ENCODE data around the gene BAG5.
A peak's percentile ranks its signal among the peaks of the same experiment; 100 is the strongest.

The BAG5 gene

GRCh38 chr14:103563844-103564505, 1.5 kb upstream of the BAG5 start:
- no peak for DNase-seq (ENCODE audit: low spot score)

DNA sequence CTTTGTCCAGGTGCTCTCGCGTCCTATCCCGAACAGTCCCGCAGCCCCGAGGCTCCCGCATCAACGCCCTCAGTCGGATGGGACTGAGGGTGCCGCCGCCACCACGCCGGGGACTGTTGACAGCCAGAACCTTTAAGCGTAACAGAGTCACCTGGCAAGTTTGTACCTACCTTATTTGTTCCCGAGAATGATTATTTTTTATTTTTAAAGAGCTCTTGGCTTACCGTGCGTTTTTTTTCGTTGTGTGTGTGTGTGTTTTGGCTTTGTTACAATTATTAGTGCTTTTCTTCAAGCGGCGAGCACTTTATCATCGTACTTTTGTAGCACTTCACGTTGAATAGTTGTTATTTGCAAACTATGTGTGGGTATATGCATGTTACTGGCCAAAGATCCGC, 766 bp upstream of the BAG5 start:
- DNase-seq (ENCODE audit: low spot score): no peak

GRCh38 chr14:103562179-103562428, 353 bp downstream of the BAG5 start:
- DNase-seq (ENCODE audit: low spot score): no peak

DNA sequence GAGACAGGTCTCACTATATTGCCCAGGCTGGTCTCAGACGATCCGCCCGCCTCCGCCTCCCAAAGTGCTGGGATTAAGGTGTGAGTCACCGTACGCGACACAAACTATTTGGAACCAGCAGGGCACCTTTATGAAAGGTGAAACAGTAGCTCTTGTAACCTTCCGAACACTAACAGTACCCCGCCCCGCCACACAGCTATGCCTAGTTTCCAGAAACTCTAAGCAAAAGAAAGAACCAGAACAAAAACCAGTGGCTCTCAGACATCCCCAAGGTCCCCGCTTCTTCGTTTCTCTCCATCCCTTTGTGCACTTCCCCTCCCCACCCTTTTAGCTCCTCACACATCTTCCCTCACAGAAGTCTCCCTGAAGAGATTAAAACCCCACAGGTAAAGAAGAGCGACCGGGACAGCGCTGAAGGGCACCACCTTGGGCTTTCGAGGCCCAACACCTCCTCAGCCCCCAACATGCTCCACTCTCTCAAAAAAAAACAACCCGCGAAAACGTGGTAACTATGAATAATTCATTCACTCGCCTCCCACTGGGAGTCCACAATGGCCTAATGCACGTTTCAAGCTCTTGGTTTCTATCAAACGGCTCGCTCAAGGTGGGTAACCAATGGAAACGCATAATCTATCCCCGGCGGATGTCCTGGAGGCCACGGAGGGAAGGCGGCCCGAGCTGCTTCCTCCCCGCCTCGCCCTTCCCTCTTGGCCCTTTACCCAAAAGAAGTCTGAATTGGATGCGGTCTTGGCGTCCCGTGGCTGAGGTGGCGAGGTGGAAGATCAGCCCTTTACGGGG, 877 bp downstream of the BAG5 start:
- DNase-seq (ENCODE audit: low spot score): no peak

DNA sequence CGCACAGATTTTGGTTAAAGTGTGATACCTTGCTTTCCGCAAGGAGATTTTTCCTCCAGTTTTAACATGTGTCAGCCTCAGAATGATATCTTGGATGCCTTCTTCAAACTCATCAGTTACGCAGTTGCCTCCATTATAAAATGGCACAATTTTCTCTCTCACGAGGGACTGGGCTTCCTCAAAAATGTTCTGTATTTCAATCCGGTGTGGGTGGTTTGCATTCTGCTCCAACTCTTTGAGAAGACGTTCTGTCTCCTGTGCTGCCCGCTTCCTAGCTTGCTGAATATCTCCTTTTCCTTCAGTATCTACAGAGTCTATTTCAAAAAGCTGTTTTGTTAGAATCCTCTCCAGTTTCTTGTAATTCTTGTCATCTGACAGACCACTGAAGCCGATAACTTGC, 1.8 kb downstream of the BAG5 start:
- no peak for DNase-seq (ENCODE audit: low spot score)

DNA sequence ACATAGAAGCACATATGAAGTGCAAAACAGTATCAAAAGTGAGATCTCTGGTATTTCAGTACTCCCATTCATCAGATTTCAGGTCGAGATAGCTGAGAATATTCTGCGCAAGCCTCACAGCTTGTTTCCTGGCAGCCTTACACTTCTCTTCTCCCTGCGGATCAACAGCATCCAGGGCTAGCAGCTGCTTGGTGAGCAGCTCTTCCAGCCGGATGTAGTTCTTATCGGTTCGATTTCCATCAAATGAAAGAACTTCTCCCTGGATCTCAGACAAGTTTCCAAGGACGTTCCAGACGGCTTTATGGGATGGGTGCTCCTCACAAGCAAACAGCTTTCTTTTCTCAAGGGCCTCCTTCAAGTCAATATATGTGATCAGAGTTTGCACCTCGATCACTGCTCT, 2.7 kb downstream of the BAG5 start:
- DNase-seq (ENCODE audit: low spot score): no peak

DNA sequence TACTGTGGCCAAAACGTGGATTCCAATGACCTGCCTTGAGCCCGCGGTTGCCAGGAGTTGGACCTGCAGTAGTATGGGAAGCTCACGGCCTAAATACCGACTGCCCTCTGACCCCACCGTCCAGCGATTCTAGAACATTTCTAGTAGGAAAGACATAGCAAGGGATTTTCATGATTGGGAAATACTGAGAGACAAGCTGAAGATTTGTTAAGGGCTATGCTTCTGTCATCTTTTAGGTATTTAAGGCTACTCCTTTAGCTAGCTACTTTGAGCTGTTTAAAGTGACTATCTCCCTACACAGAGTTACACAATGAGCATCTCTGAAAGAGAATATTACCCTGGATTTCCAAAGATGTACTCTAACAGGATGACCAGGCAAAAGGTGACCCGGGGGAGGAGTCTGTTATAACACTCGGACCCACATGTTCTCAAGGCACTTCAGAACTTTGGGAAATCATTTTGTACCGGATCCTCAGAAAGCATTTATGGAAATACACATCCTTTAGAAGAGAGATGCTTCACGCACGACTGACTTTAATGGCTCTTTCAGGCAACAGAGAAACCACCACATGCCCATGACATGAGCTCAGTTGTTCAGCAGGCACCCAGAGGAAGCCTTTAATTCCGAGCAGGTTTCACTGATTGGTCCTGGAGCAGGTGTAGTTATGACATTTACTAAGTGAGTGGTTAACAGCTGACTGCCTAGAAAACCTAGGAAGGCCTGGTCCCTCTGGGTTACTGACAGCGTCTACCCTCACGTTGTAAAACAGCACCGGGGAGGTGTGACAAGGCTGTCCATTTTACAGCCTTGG, 4.2 kb downstream of the BAG5 start:
- DNase-seq (ENCODE audit: low spot score): no peak

GRCh38 chr14:103556946-103557758, 5.3 kb downstream of the BAG5 start:
- DNase-seq (ENCODE audit: low spot score): no peak

- DNase-seq (ENCODE audit: low spot score): no peak
Measured at GRCh38 chr14:103555559-103556337, 6.7 kb downstream of the BAG5 start.

GRCh38 chr14:103552846-103553210, 9.6 kb downstream of the BAG5 start:
- peak; percentile 28 for DNase-seq (ENCODE audit: low spot score)

DNA sequence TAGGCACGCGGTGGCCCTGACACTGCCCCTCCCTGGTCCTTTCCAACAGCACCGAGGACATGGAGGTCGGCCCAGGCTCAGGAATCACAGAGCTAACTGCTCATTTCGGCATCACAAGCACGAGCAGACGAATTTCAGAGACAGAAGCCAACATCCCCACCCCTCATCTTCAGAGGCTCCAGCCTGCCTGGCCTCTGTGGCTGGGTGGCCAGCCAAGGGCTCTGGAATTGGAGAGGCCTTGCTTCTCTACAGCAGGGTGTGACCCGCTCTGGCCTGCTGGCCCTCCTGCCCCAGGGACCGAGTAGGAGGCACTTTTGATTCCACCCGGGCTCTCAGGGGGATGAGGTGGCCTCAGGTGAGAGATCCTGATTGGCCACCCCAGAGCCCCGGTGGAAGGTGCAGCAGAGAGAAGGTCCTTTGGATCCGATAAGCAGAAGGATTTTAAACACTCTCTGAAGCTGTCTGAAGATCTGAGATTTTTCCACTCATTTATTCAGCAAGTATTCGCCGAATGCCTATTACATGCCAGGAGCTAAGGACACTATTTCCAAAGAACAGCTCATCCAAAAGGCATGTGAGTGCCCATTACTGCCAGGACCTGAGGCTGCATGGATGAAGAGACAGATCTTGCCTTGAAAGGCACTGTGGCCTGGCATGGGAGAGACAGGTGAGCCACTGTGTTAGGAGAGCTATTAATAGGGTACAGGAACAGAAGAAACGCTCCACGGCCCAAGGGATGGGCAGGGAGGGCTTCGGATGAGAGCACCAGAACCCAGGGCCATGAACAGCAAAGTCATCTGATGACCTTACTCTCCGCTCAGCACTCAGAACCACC, 10.2 kb downstream of the BAG5 start:
- peak; percentile 35 for DNase-seq (ENCODE audit: low spot score)

- DNase-seq (ENCODE audit: low spot score): peak; percentile 36
Measured at GRCh38 chr14:103551338-103551762, 11.1 kb downstream of the BAG5 start.

- peak; percentile 45 for DNase-seq (ENCODE audit: low spot score)
Measured at GRCh38 chr14:103550451-103551337, 11.8 kb downstream of the BAG5 start.

- DNase-seq (ENCODE audit: low spot score): peak; percentile 46
Measured at GRCh38 chr14:103549361-103550311, 12.8 kb downstream of the BAG5 start.

DNA sequence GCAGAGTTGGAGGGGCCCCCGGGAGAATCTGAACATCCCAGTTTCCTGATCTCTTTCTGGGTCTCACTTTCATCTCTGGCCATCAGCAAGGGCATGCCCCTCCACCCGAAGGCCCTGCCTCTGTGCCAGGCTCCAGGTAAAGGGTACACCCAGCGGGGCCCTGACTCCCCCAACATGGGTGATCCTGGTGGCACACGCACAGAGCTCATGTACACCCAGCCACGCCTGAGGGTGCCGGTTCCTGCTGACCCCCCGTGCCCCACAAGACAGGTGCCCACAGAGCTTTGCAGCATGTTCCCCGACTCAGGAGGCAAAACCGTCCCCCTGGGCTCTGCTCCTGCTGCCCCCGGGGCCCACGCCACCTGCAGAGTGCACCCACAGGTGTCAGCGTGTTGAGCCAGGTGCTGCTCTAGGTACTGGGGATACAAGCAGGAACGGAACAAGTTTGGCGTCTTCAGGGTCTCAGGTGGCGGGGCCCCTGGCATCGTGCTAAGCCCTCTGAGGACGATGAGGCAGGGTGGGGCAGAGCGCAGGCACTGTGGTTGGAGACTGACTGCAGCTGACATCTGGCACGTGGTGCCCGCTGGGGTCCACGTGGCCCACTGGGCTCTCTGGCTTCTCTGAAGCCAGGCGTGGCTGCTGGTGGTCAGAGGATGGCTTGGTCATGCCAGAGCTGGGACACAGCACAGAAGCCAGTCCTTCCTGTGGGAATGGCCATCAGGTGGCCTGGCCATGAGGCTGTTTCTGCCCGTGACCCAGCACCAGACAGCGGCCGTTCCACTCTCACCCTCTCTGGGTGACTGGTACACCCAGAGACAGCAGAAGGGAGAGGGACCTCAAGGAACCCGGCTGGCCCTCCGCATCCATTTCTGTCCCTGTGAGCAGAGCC, 13.8 kb downstream of the BAG5 start:
- no peak for DNase-seq (ENCODE audit: low spot score)

GRCh38 chr14:103547941-103548462, 14.5 kb downstream of the BAG5 start:
- DNase-seq (ENCODE audit: low spot score): no peak

GRCh38 chr14:103547455-103547940, 15.0 kb downstream of the BAG5 start:
- no peak for DNase-seq (ENCODE audit: low spot score)
